ENCODE data around the gene PSG1.
"Not testable (repeated sequence)": the region's sequence is repeated elsewhere in the genome, so short reads cannot be mapped to it uniquely, and the experiment has no call there.

The PSG1 gene

GRCh38 chr19:42879613-42880012 is at the start of gene PSG1:
TSS of gene PSG1 (minus strand) at chr19:42879713. CDS start at chr19:42879581, 132 bp downstream.
- Histone ChIP-seq H3K4me3 (no peak within 1 kb of the TSS), H3K27ac (no peak within 1 kb of the TSS)
- TF ChIP-seq Cebpa-rat (IDR thresholded peaks at IDR 0.05): no peak

GRCh38 chr19:42928896-42929295 is 49.4 kb upstream of the PSG1 start:
- no peak overlapping the region for H3K27ac ChIP-seq
- no peaks in the 10 kb centered on the region for H3K9me3 ChIP-seq
- no peaks in the 10 kb centered on the region for H4K20me1 ChIP-seq
- TF ChIP-seq Cebpa-rat (IDR thresholded peaks at IDR 0.05): no peak
- no peak overlapping the region for H3K4me2 ChIP-seq
- H3K4me1 ChIP-seq: no peaks in the 10 kb centered on the region
- no peak overlapping the region for H3K9ac ChIP-seq
- no peaks in the 10 kb centered on the region for H3K36me3 ChIP-seq
- no peak overlapping the region for H3K4me3 ChIP-seq
- H3K27me3 ChIP-seq: no peaks in the 10 kb centered on the region

More at GRCh38 chr19:42879613-42880012, at the start of gene PSG1:
- no peaks in the 10 kb centered on the region for H4K20me1 ChIP-seq
- no peaks in the 10 kb centered on the region for H3K36me3 ChIP-seq
- H3K4me1 ChIP-seq: no peaks in the 10 kb centered on the region
- no peaks in the 10 kb centered on the region for H3K9me3 ChIP-seq
- H3K27me3 ChIP-seq: no peaks in the 10 kb centered on the region
- no peak within 1 kb of the TSS for H3K9ac ChIP-seq
- H3K4me2 ChIP-seq: no peak within 1 kb of the TSS

GRCh38 chr19:42926781-42927180 is 47.3 kb upstream of the PSG1 start:
- Histone ChIP-seq H3K4me3 (no peak overlapping the region), H3K9me3 (no peaks in the 10 kb centered on the region), H3K27me3 (no peaks in the 10 kb centered on the region), H3K9ac (no peak overlapping the region), H4K20me1 (no peaks in the 10 kb centered on the region), H3K4me1 (no peaks in the 10 kb centered on the region), H3K36me3 (no peaks in the 10 kb centered on the region), H3K4me2 (no peak overlapping the region), H3K27ac (no peak overlapping the region)
- no peak for TF ChIP-seq Cebpa-rat (IDR thresholded peaks at IDR 0.05)

- not testable (repeated sequence) for H3K4me3 ChIP-seq, H3K27ac ChIP-seq, H3K27me3 ChIP-seq, H3K4me2 ChIP-seq, H3K4me1 ChIP-seq, H3K9me3 ChIP-seq, H3K36me3 ChIP-seq, H4K20me1 ChIP-seq, H3K9ac ChIP-seq
Measured at GRCh38 chr19:42923106-42923505, 43.6 kb upstream of the PSG1 start.

GRCh38 chr19:42920971-42921370 is 41.5 kb upstream of the PSG1 start:
- H3K36me3 ChIP-seq, H3K4me3 ChIP-seq, H4K20me1 ChIP-seq, H3K27me3 ChIP-seq, H3K4me2 ChIP-seq, H3K4me1 ChIP-seq, H3K27ac ChIP-seq, H3K9ac ChIP-seq, H3K9me3 ChIP-seq: not testable (repeated sequence)

GRCh38 chr19:42919757-42920079 is 40.2 kb upstream of the PSG1 start:
- H3K4me1 ChIP-seq: no peaks in the 10 kb centered on the region
- no peak overlapping the region for H3K9ac ChIP-seq
- H3K27ac ChIP-seq: no peak overlapping the region
- H3K27me3 ChIP-seq: no peaks in the 10 kb centered on the region
- H3K4me3 ChIP-seq: no peak overlapping the region
- TF ChIP-seq Cebpa-rat (IDR thresholded peaks at IDR 0.05): no peak
- no peaks in the 10 kb centered on the region for H4K20me1 ChIP-seq
- no peak overlapping the region for H3K4me2 ChIP-seq
- H3K36me3 ChIP-seq: no peaks in the 10 kb centered on the region
- no peaks in the 10 kb centered on the region for H3K9me3 ChIP-seq

- H3K4me2 ChIP-seq, H4K20me1 ChIP-seq, H3K27me3 ChIP-seq, H3K27ac ChIP-seq, H3K9me3 ChIP-seq, H3K4me3 ChIP-seq, H3K4me1 ChIP-seq, H3K9ac ChIP-seq, H3K36me3 ChIP-seq: not testable (repeated sequence)
Measured at GRCh38 chr19:42919070-42919756, 39.7 kb upstream of the PSG1 start.

GRCh38 chr19:42918377-42919069 is 39.0 kb upstream of the PSG1 start:
- not testable (repeated sequence) for H3K27me3 ChIP-seq, H3K4me3 ChIP-seq, H3K9ac ChIP-seq, H3K4me2 ChIP-seq, H3K9me3 ChIP-seq, H3K27ac ChIP-seq, H3K4me1 ChIP-seq, H3K36me3 ChIP-seq, H4K20me1 ChIP-seq

GRCh38 chr19:42917634-42918033 is 38.1 kb upstream of the PSG1 start, which contains the start of gene PSG6:
TSS of gene PSG6 (minus strand) at chr19:42917894. CDS start at chr19:42917792, 102 bp downstream.
- H4K20me1 ChIP-seq, H3K9ac ChIP-seq, H3K4me1 ChIP-seq, H3K4me2 ChIP-seq, H3K36me3 ChIP-seq, H3K4me3 ChIP-seq, H3K27ac ChIP-seq, H3K27me3 ChIP-seq, H3K9me3 ChIP-seq: not testable (repeated sequence)

- H3K4me2 ChIP-seq, H3K4me3 ChIP-seq, H3K9ac ChIP-seq, H3K27me3 ChIP-seq, H3K9me3 ChIP-seq, H3K36me3 ChIP-seq, H3K4me1 ChIP-seq, H3K27ac ChIP-seq, H4K20me1 ChIP-seq: not testable (repeated sequence)
Measured at GRCh38 chr19:42916931-42917330, 37.4 kb upstream of the PSG1 start.

- H3K4me2 ChIP-seq, H3K27me3 ChIP-seq, H3K9me3 ChIP-seq, H3K9ac ChIP-seq, H3K4me3 ChIP-seq, H3K36me3 ChIP-seq, H3K4me1 ChIP-seq, H3K27ac ChIP-seq, H4K20me1 ChIP-seq: not testable (repeated sequence)
Measured at GRCh38 chr19:42913516-42913915, 34.0 kb upstream of the PSG1 start.

- not testable (repeated sequence) for H3K9me3 ChIP-seq, H3K9ac ChIP-seq
Measured at GRCh38 chr19:42912941-42913340, 33.4 kb upstream of the PSG1 start.

GRCh38 chr19:42911731-42912130 is 32.2 kb upstream of the PSG1 start:
- H3K4me2 ChIP-seq, H4K20me1 ChIP-seq, H3K4me1 ChIP-seq, H3K9ac ChIP-seq, H3K9me3 ChIP-seq, H3K36me3 ChIP-seq, H3K27me3 ChIP-seq, H3K27ac ChIP-seq, H3K4me3 ChIP-seq: not testable (repeated sequence)

More at GRCh38 chr19:42912941-42913340, 33.4 kb upstream of the PSG1 start:
- not testable (repeated sequence) for H3K27me3 ChIP-seq, H4K20me1 ChIP-seq, H3K4me3 ChIP-seq, H3K27ac ChIP-seq, H3K4me1 ChIP-seq, H3K4me2 ChIP-seq, H3K36me3 ChIP-seq

GRCh38 chr19:42906162-42906561 is 26.6 kb upstream of the PSG1 start:
- H3K27me3 ChIP-seq, H3K4me3 ChIP-seq, H3K9ac ChIP-seq, H3K27ac ChIP-seq, H3K9me3 ChIP-seq, H4K20me1 ChIP-seq, H3K4me2 ChIP-seq, H3K36me3 ChIP-seq, H3K4me1 ChIP-seq: not testable (repeated sequence)

GRCh38 chr19:42900561-42900960 is 21.0 kb upstream of the PSG1 start:
- H3K36me3 ChIP-seq, H3K9ac ChIP-seq, H3K9me3 ChIP-seq, H3K4me3 ChIP-seq, H3K4me1 ChIP-seq, H3K27ac ChIP-seq, H4K20me1 ChIP-seq, H3K27me3 ChIP-seq, H3K4me2 ChIP-seq: not testable (repeated sequence)

All from BLaER1 (cell line).